GM21786 (cell line): ENCODE data around the gene NAV2.

Source experiments
- ATAC-seq: cut with Tn5 transposase; IDR thresholded peaks from one replicate; pipeline ENCODE4 v1.9.1; 2021; ENCODE audit not compliant: unreplicated experiment

NAV2 gene

GRCh38 chr11:20161923-20162744 lies 449.5 kb downstream of the NAV2 start:
- no peak for ATAC-seq

GRCh38 chr11:20162824-20163782 lies 450.5 kb downstream of the NAV2 start:
- ATAC-seq: no peak

DNA sequence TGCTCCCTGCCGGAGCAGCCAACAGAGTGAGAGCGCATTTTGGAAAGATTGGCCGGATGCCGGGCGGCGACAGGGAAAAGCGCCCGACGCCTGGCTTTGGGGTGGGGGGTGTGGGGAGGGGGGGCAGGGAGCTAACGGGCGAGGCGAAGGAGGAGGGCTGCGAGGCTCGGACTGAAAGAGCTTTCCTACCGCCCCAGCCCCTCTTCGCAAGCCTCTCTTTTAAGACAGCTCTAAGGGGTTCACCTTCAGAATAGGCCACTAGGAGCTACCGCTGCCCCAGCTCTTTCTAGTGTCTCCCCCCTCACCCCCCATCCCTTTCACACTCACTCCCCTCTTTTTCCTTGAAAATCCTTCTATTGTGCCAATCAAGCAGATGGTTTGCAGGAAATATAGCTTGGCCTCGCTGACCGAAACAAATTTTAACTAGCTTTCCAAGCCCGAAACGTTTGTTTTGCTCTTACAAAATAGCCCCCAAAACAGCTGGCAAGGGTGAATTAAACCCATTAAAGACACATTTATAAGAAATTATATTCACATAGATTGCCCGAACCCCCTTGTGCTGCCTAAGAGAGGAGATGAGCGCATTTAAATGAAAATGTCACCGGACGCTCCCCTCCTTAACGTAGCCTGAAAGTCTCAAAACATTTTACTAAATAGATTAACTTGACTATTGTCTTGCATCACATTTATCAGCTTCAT lies 451.3 kb downstream of the NAV2 start:
- ATAC-seq: no peak
